SK-N-MC (cell line): ENCODE results near the gene NR2C2.

ENCODE experiments used
- FOXP2 ChIP-seq: optimal IDR thresholded peaks from 2 replicates; pipeline ENCODE3; 2011; ENCODE audit warnings: mild to moderate bottlenecking, moderate library complexity; ENCODE audit not compliant: insufficient read depth; ENCODE audit errors: extremely low read length, control extremely low read depth
- POLR2AphosphoS5 ChIP-seq: IDR thresholded peaks from 2 replicates; pipeline ENCODE4 v1.6.1; 2012; ENCODE audit warnings: mild to moderate bottlenecking, low read depth, low read length, borderline replicate concordance

DNA sequence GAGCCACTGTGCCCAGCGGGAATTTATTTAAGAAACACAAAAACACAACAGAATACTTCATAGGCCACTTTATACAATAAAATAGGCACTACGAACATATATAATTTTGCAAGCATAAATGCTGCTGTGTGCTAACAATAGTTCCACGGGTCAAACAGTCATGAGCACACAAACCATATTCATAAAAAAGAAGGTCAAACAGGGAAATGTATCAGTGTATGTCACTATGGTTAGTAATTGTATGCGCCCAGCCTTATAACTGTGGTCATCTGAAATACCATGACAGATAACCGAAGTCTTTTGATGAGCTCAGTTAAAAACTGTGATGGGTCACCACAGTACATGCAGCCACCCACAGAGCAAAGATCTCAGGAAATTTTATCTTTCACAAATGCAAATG is 38.1 kb upstream of the NR2C2 start:
- no peak for TF ChIP-seq FOXP2
- TF ChIP-seq POLR2AphosphoS5, result no peak
